ENCODE results near the gene RSAD2. TPM values are rescaled to one million over a fixed set of nuclear protein-coding genes. Genes with fewer than 3 reads are reported as not detected.
A peak's percentile ranks its signal among the peaks of the same experiment; 100 is the strongest.

The RSAD2 gene
- total and polyA plus RNA-seq, 2 donors (not counting 1 experiment from before 2014, with no cell fraction given): 0.81 to 1.5 TPM

- WGBS (ENCODE audit: insufficient coverage): 36% methylated on average over 4 of the region's 4 CpGs
- POLR2A ChIA-PET: no interaction called here
These were observed 972 bp downstream of the RSAD2 start for GRCh38 chr2:6878549-6878948.

GRCh38 chr2:6879011-6879410 is 1.4 kb downstream of the RSAD2 start:
- H3K4me1 ChIP-seq (ENCODE audit: control insufficient read depth in 2 of 2, insufficient read depth in 2 of 2, low read length in 2 of 2): peaks cover 14 to 15% of the 10 kb centered on the region in 2 donors
- DNase-seq (no peak), ATAC-seq (ENCODE audit: low read depth) (no peak)
- H3K9me3 Mint-ChIP-seq (ENCODE audit: insufficient read depth): no peaks in the 10 kb centered on the region
- peaks cover 23% of the 10 kb centered on the region for H3K4me1 Mint-ChIP-seq
- no peaks in the 10 kb centered on the region for H4K20me1 ChIP-seq (ENCODE audit: control insufficient read depth, insufficient read depth, low read length, poor library complexity, severe bottlenecking)
- peaks cover 4% of the 10 kb centered on the region for H3K79me2 ChIP-seq (ENCODE audit: control insufficient read depth, insufficient read depth, low read length)
- H3K4me2 ChIP-seq (replicated peaks; ENCODE audit: low read depth, low read length, poor library complexity, severe bottlenecking): no peak overlapping the region
- no peak for TF ChIP-seq EZH2 (IDR thresholded peaks at IDR 0.05; ENCODE audit: borderline replicate concordance, insufficient read depth, low read depth, low read length, poor library complexity, severe bottlenecking)
- POLR2A ChIA-PET: no interaction called here
- CTCF ChIA-PET: no interaction called here
- no peak overlapping the region for H3K27ac ChIP-seq (ENCODE audit: low read length in 2 of 2)
- H3K9me3 ChIP-seq (ENCODE audit: control extremely low read depth in 1 of 3, control insufficient read depth in 2 of 3, insufficient read depth in 1 of 3, low read length in 2 of 3): no peaks in the 10 kb centered on the region
- H3K27me3 Mint-ChIP-seq: peaks cover 12% of the 10 kb centered on the region
- no peak overlapping the region for H3K4me3 ChIP-seq (ENCODE audit: control extremely low read depth in 1 of 5, extremely low read depth in 1 of 5, insufficient read depth in 1 of 5, low read depth in 2 of 5, low read length in 4 of 5)
- no peak overlapping the region for H2AFZ ChIP-seq (ENCODE audit: insufficient read depth, low read depth, low read length, poor library complexity, severe bottlenecking)
- H3K9ac ChIP-seq (ENCODE audit: low read length): no peak overlapping the region
- peaks cover 0 to 8% (median 3%) of the 10 kb centered on the region in 4 experiments for H3K27me3 ChIP-seq (replicated peaks in 1 of 4; ENCODE audit: control extremely low read depth in 1 of 4, control insufficient read depth in 3 of 4, insufficient read depth in 4 of 4, low read length in 3 of 4)
- intact Hi-C loops (cut with micrococcal nuclease): no loop called here
- WGBS (ENCODE audit: insufficient coverage): 100% methylated on average over 2 of the region's 2 CpGs
- H3K36me3 ChIP-seq (replicated peaks in 1 of 2; ENCODE audit: control extremely low read depth in 1 of 2, control insufficient read depth in 1 of 2, extremely low read depth in 1 of 2, insufficient read depth in 2 of 2, low read length in 1 of 2): no peaks in the 10 kb centered on the region
- H3K27ac Mint-ChIP-seq: no peak overlapping the region
- H3K4me3 Mint-ChIP-seq: no peak overlapping the region

More at GRCh38 chr2:6878549-6878948, 972 bp downstream of the RSAD2 start:
- ATAC-seq (ENCODE audit: low read depth): no peak
- Mint-ChIP-seq H3K27ac (no peak overlapping the region), H3K4me1 (peaks cover 23% of the 10 kb centered on the region), H3K9me3 (ENCODE audit: insufficient read depth) (no peaks in the 10 kb centered on the region), H3K4me3 (peak overlapping the region; percentile 1), H3K27me3 (peaks cover 9% of the 10 kb centered on the region)
- Histone ChIP-seq H3K4me1 (ENCODE audit: control insufficient read depth in 2 of 2, insufficient read depth in 2 of 2, low read length in 2 of 2) (peaks cover 14 to 15% of the 10 kb centered on the region in 2 donors), H3K79me2 (ENCODE audit: control insufficient read depth, insufficient read depth, low read length) (peaks cover 4% of the 10 kb centered on the region), H3K4me3 (ENCODE audit: control extremely low read depth in 1 of 5, extremely low read depth in 1 of 5, insufficient read depth in 1 of 5, low read depth in 2 of 5, low read length in 4 of 5) (no peak overlapping the region), H3K36me3 (replicated peaks in 1 of 2; ENCODE audit: control extremely low read depth in 1 of 2, control insufficient read depth in 1 of 2, extremely low read depth in 1 of 2, insufficient read depth in 2 of 2, low read length in 1 of 2) (no peaks in the 10 kb centered on the region), H3K9me3 (ENCODE audit: control extremely low read depth in 1 of 3, control insufficient read depth in 2 of 3, insufficient read depth in 1 of 3, low read length in 2 of 3) (no peaks in the 10 kb centered on the region), H3K27me3 (replicated peaks in 1 of 4; ENCODE audit: control extremely low read depth in 1 of 4, control insufficient read depth in 3 of 4, insufficient read depth in 4 of 4, low read length in 3 of 4) (peaks cover 0 to 6% (median 3%) of the 10 kb centered on the region in 4 experiments), H3K9ac (ENCODE audit: low read length) (no peak overlapping the region), H3K27ac (ENCODE audit: low read length in 2 of 2) (no peak overlapping the region), H2AFZ (ENCODE audit: insufficient read depth, low read depth, low read length, poor library complexity, severe bottlenecking) (no peak overlapping the region), H4K20me1 (ENCODE audit: control insufficient read depth, insufficient read depth, low read length, poor library complexity, severe bottlenecking) (no peaks in the 10 kb centered on the region), H3K4me2 (replicated peaks; ENCODE audit: low read depth, low read length, poor library complexity, severe bottlenecking) (no peak overlapping the region)
- intact Hi-C loops (cut with micrococcal nuclease): no loop called here
- DNase-seq: no peak
- TF ChIP-seq CTCF (IDR thresholded peaks at IDR 0.05): no peak
- CTCF ChIA-PET: no interaction called here
